ENCODE data around the gene KCNQ1. TPM values are rescaled to one million over a fixed set of nuclear protein-coding genes. Genes with fewer than 3 reads are reported as not detected.

Gene KCNQ1
- total RNA-seq, 3 donors from 2014 or later (not counting 1 experiment from before 2014, with no cell fraction given), result 1.9 to 7.8 (median 3.3) TPM

- Histone ChIP-seq H3K4me3 (ENCODE audit: low read length) (no peak overlapping the region), H3K36me3 (ENCODE audit: control insufficient read depth, insufficient read depth, low read length) (no peaks in the 10 kb centered on the region), H3K9me3 (ENCODE audit: control insufficient read depth, insufficient read depth, low read length) (no peaks in the 10 kb centered on the region), H3K27ac (ENCODE audit: low read length) (no peak overlapping the region), H3K4me1 (ENCODE audit: control insufficient read depth, insufficient read depth, low read length) (peaks cover 6% of the 10 kb centered on the region), H3K27me3 (ENCODE audit: control insufficient read depth, insufficient read depth, low read length) (no peaks in the 10 kb centered on the region)
- no peaks in the 10 kb centered on the region for H3K36me3 Mint-ChIP-seq
- H3K4me1 Mint-ChIP-seq, result peaks cover 0 to 5% of the 10 kb centered on the region in 2 donors
- DNase-seq (no peak), ATAC-seq (no peak)
- H3K27me3 Mint-ChIP-seq (ENCODE audit: low read depth in 2 of 2), result no peaks in the 10 kb centered on the region
- H3K4me3 Mint-ChIP-seq, result no peak overlapping the region
- H3K9me3 Mint-ChIP-seq, result no peaks in the 10 kb centered on the region
- WGBS (ENCODE audit: insufficient coverage), result 71% methylated on average over 20 of the region's 28 CpGs
- no peak for TF ChIP-seq CTCF (IDR thresholded peaks at IDR 0.05)
- H3K27ac Mint-ChIP-seq, result no peak overlapping the region
- intact Hi-C loops (cut with micrococcal nuclease), result no loop called here
Measured at GRCh38 chr11:2559527-2560311, 114.9 kb downstream of the KCNQ1 start.

GRCh38 chr11:2561696-2562581 lies 117.1 kb downstream of the KCNQ1 start:
- intact Hi-C loops (cut with micrococcal nuclease), result no loop called here
- Mint-ChIP-seq H3K36me3 (no peaks in the 10 kb centered on the region), H3K4me3 (no peak overlapping the region), H3K4me1 (peaks cover 0 to 5% of the 10 kb centered on the region in 2 donors), H3K27me3 (ENCODE audit: low read depth in 2 of 2) (no peaks in the 10 kb centered on the region), H3K27ac (no peak overlapping the region), H3K9me3 (no peaks in the 10 kb centered on the region)
- no peak for TF ChIP-seq CTCF (IDR thresholded peaks at IDR 0.05)
- ATAC-seq (no peak), DNase-seq (no peak)
- no peaks in the 10 kb centered on the region for H3K9me3 ChIP-seq (ENCODE audit: control insufficient read depth, insufficient read depth, low read length)
- WGBS (ENCODE audit: insufficient coverage), result 90% methylated on average over 27 of the region's 27 CpGs
- H3K27ac ChIP-seq (ENCODE audit: low read length), result no peak overlapping the region
- no peaks in the 10 kb centered on the region for H3K36me3 ChIP-seq (ENCODE audit: control insufficient read depth, insufficient read depth, low read length)
- H3K27me3 ChIP-seq (ENCODE audit: control insufficient read depth, insufficient read depth, low read length), result no peaks in the 10 kb centered on the region
- peaks cover 6% of the 10 kb centered on the region for H3K4me1 ChIP-seq (ENCODE audit: control insufficient read depth, insufficient read depth, low read length)
- H3K4me3 ChIP-seq (ENCODE audit: low read length), result no peak overlapping the region

DNA sequence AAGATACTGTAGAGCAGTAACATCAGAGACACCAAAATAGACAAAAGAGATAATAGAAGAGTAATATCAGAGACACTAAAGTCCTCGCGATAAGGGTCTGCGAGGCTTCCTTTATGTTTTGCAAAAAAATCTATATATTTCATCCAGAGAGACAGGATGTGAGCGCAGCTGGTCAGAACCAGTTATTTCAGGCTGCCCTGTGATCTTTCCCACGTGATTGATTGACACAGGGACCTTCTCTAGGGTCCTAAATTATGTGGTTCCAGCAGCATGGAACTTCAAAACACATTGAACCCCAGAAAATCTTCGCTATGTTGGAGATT lies 118.0 kb downstream of the KCNQ1 start:
- H3K27ac ChIP-seq (ENCODE audit: low read length), result no peak overlapping the region
- H3K36me3 ChIP-seq (ENCODE audit: control insufficient read depth, insufficient read depth, low read length), result no peaks in the 10 kb centered on the region
- H3K4me3 ChIP-seq (ENCODE audit: low read length), result no peak overlapping the region
- ATAC-seq, result no peak
- Mint-ChIP-seq H3K4me3 (no peak overlapping the region), H3K9me3 (no peaks in the 10 kb centered on the region), H3K36me3 (no peaks in the 10 kb centered on the region), H3K27me3 (ENCODE audit: low read depth in 2 of 2) (no peaks in the 10 kb centered on the region), H3K4me1 (peaks cover 0 to 5% of the 10 kb centered on the region in 2 donors), H3K27ac (no peak overlapping the region)
- H3K9me3 ChIP-seq (ENCODE audit: control insufficient read depth, insufficient read depth, low read length), result no peaks in the 10 kb centered on the region
- H3K4me1 ChIP-seq (ENCODE audit: control insufficient read depth, insufficient read depth, low read length), result peaks cover 6% of the 10 kb centered on the region
- WGBS (ENCODE audit: insufficient coverage), result 82% methylated on average over 6 of the region's 6 CpGs
- intact Hi-C loops (cut with micrococcal nuclease), result no loop called here
- no peak for TF ChIP-seq CTCF (IDR thresholded peaks at IDR 0.05)
- DNase-seq, result no peak
- no peaks in the 10 kb centered on the region for H3K27me3 ChIP-seq (ENCODE audit: control insufficient read depth, insufficient read depth, low read length)
